ENCODE results near the gene ADGRL2. TPM values are rescaled to one million over a fixed set of nuclear protein-coding genes. Genes with fewer than 3 reads are reported as not detected.

ADGRL2 gene
- total RNA-seq, 2 donors from 2014 or later = 7.4 to 10.5 TPM

- Histone ChIP-seq H3K36me3 (no peaks in the 10 kb centered on the region), H3K9me3 (no peaks in the 10 kb centered on the region), H3K27me3 (no peaks in the 10 kb centered on the region), H3K4me3 (no peak overlapping the region), H3K9ac (ENCODE audit: low read depth in 2 of 2, low read length in 2 of 2) (no peak overlapping the region), H3K27ac (no peak overlapping the region), H3K4me1 (no peaks in the 10 kb centered on the region)
- no peak for DNase-seq
- no peak for TF ChIP-seq CTCF (IDR thresholded peaks at IDR 0.05)
- intact Hi-C loops (cut with DNase I) = no loop called here
These were observed 121.2 kb downstream of the ADGRL2 start for GRCh38 chr1:81921851-81922462.

- no peak for DNase-seq
- no peaks in the 10 kb centered on the region for H3K9me3 ChIP-seq
- TF ChIP-seq CTCF (IDR thresholded peaks at IDR 0.05) = no peak
These were observed 122.2 kb downstream of the ADGRL2 start for GRCh38 chr1:81922955-81923354.

GRCh38 chr1:81929106-81929505, 128.4 kb downstream of the ADGRL2 start:
- H3K27me3 ChIP-seq = no peaks in the 10 kb centered on the region
- intact Hi-C loops (cut with DNase I) = no loop called here
- no peak for DNase-seq
- H3K36me3 ChIP-seq = no peaks in the 10 kb centered on the region
- no peaks in the 10 kb centered on the region for H3K9me3 ChIP-seq
- no peaks in the 10 kb centered on the region for H3K4me1 ChIP-seq
- no peak for TF ChIP-seq CTCF (IDR thresholded peaks at IDR 0.05)
- no peak overlapping the region for H3K27ac ChIP-seq
- no peak overlapping the region for H3K4me3 ChIP-seq
- H3K9ac ChIP-seq (ENCODE audit: low read depth in 2 of 2, low read length in 2 of 2) = no peak overlapping the region

More at GRCh38 chr1:81922955-81923354, 122.2 kb downstream of the ADGRL2 start:
- Histone ChIP-seq H3K27ac (no peak overlapping the region), H3K27me3 (no peaks in the 10 kb centered on the region), H3K9ac (ENCODE audit: low read depth in 2 of 2, low read length in 2 of 2) (no peak overlapping the region), H3K36me3 (no peaks in the 10 kb centered on the region), H3K4me3 (no peak overlapping the region), H3K4me1 (no peaks in the 10 kb centered on the region)
- intact Hi-C loops (cut with DNase I) = no loop called here

GRCh38 chr1:81936853-81937252, 136.1 kb downstream of the ADGRL2 start:
- H3K9ac ChIP-seq (ENCODE audit: low read depth in 2 of 2, low read length in 2 of 2) = no peak overlapping the region
- H3K4me1 ChIP-seq = no peaks in the 10 kb centered on the region
- H3K36me3 ChIP-seq = no peaks in the 10 kb centered on the region
- intact Hi-C loops (cut with DNase I) = no loop called here
- no peaks in the 10 kb centered on the region for H3K27me3 ChIP-seq
- no peaks in the 10 kb centered on the region for H3K9me3 ChIP-seq
- no peak for TF ChIP-seq CTCF (IDR thresholded peaks at IDR 0.05)
- no peak overlapping the region for H3K27ac ChIP-seq
- no peak overlapping the region for H3K4me3 ChIP-seq
- no peak for DNase-seq

GRCh38 chr1:81937791-81938450, 137.2 kb downstream of the ADGRL2 start:
- Histone ChIP-seq H3K27me3 (no peaks in the 10 kb centered on the region), H3K9ac (ENCODE audit: low read depth in 2 of 2, low read length in 2 of 2) (no peak overlapping the region), H3K9me3 (no peaks in the 10 kb centered on the region), H3K4me1 (no peaks in the 10 kb centered on the region), H3K27ac (no peak overlapping the region), H3K36me3 (no peaks in the 10 kb centered on the region), H3K4me3 (no peak overlapping the region)
- no peak for TF ChIP-seq CTCF (IDR thresholded peaks at IDR 0.05)
- intact Hi-C loops (cut with DNase I) = no loop called here
- no peak for DNase-seq

Measured in colonic mucosa (tissue), 4 donors.